Adrenal gland (tissue), 5 donors: ENCODE data around the gene RPL22.

Experiments used
- CTCF ChIP-seq, 6 experiments: fragments of 450-650 bp in 4 of 6; fragments of 200-600 bp in 2 of 6; sonication (generic) in 1 of 6; IDR thresholded peaks; 1 replicate in 5 of 6; 2 replicates in 1 of 6; pipeline versions ENCODE4 v1.5.1 to v1.8.0; 2016 to 2021; ENCODE audit warnings: antibody characterized with exemption in 6 of 6, mild to moderate bottlenecking in 2 of 6, moderate library complexity in 1 of 6
- POLR2A ChIP-seq, 2 donors: fragments of 450-650 bp; IDR thresholded peaks; one replicate each; pipeline ENCODE4 v1.6.1; 2017; ENCODE audit warnings: antibody characterized with exemption in 2 of 2, mild to moderate bottlenecking in 2 of 2, moderate library complexity in 1 of 2
- donor health status: DM: no; HTN: no; CAD: no.

GRCh38 chr1:6180707-6181311 is 18.6 kb downstream of the RPL22 start:
- TF ChIP-seq POLR2A (IDR thresholded peaks at IDR 0.05) (no peak), CTCF (IDR thresholded peaks at IDR 0.05) (no peak)
